ENCODE results near the gene HIPK2. TPM values are rescaled to one million over a fixed set of nuclear protein-coding genes. Genes with fewer than 3 reads are reported as not detected.

The HIPK2 gene
- total and polyA plus RNA-seq, 2 of the 4 experiments (the other 2 are of a cell fraction): 22.0 to 27.1 TPM

DNA sequence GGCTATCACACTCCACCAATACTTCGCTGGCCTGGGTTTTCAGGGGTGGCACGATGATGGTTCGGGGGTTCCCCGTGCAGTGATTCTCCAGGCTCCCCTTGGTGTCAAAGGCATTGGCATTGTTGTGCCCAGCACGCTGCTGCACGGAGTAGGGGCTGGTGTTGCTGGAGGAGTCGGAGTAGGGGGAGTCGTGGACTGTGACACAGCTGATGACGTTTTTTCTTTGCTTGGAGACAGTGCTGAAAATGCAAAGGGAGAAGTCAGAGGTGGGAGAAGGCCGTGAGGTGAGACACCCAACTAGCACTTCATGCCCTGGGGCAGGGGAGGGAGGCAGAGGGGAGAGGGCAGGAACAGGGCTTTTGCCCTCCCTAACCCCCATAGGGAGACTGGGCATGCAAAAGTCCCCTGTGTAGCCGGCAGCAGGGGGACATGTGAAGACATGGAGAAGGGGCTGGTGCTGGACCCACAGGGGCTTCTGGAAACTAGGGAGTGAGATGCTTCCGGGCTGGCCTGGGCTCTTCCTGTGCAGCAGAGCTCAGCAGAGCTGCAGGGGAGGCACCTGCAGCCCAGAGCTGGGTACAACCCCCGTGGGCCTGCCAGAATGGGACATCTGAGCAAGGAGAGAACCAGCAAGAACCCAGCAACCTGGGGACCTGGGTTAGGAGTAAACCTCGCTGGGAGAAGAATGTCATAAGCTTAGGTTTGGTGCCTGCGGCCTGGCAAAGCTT, 193.8 kb downstream of the HIPK2 start:
- Histone ChIP-seq H3K4me3 (ENCODE audit: insufficient read depth, low read depth, low read length) (no peak overlapping the region), H2AK5ac (ENCODE audit: low read depth, low read length) (no peak overlapping the region), H3K9ac (ENCODE audit: low read depth, low read length) (no peak overlapping the region), H4K20me1 (ENCODE audit: insufficient read depth, low read length) (peaks cover 14% of the 10 kb centered on the region; the same call in 1 of the 2 replicates), H3K4ac (ENCODE audit: low read depth, low read length) (no peak overlapping the region), H4K91ac (ENCODE audit: insufficient read depth, low read depth, low read length) (no peak overlapping the region), H4K5ac (ENCODE audit: low read depth, low read length) (no peak overlapping the region), H3K79me1 (ENCODE audit: low read depth in 1 of 2, low read length in 2 of 2) (peaks cover 8 to 21% of the 10 kb centered on the region in 2 experiments; a peak in 3 of 4 replicates), H3K36me3 (ENCODE audit: control insufficient read depth, insufficient read depth, low read length) (peaks cover 80% of the 10 kb centered on the region), H3K4me2 (ENCODE audit: low read depth, low read length) (no peak overlapping the region), H3K4me1 (ENCODE audit: control insufficient read depth, insufficient read depth, low read length) (peaks cover 3% of the 10 kb centered on the region; the same call in 1 of the 2 replicates), H2BK5ac (ENCODE audit: low read depth, low read length, poor library complexity, severe bottlenecking) (no peak overlapping the region), H4K8ac (ENCODE audit: low read depth in 2 of 2, low read length in 2 of 2) (no peak overlapping the region), H3K14ac (replicated peaks; ENCODE audit: low read depth, low read length) (no peak overlapping the region), H2BK120ac (ENCODE audit: low read depth, low read length) (no peak overlapping the region), H3K23ac (ENCODE audit: low read depth, low read length) (no peak overlapping the region), H3K9me1 (ENCODE audit: insufficient read depth, low read length) (peaks cover 4% of the 10 kb centered on the region; the same call in 1 of the 2 replicates), H2AFZ (replicated peaks; ENCODE audit: low read length, poor library complexity) (no peak overlapping the region), H2BK15ac (ENCODE audit: low read depth, low read length) (no peak overlapping the region), H2AK9ac (replicated peaks; ENCODE audit: low read depth, low read length, poor library complexity) (no peak overlapping the region), H3K56ac (ENCODE audit: extremely low read depth, insufficient read depth, low read length) (no peak overlapping the region), H3K18ac (ENCODE audit: low read depth, low read length) (no peak overlapping the region), H3K9me3 (ENCODE audit: control insufficient read depth, insufficient read depth, low read length) (no peaks in the 10 kb centered on the region), H2BK20ac (ENCODE audit: low read depth, low read length) (no peak overlapping the region), H3K27ac (ENCODE audit: insufficient read depth, low read length) (no peak overlapping the region), H3K27me3 (ENCODE audit: control insufficient read depth, insufficient read depth, low read length) (no peaks in the 10 kb centered on the region)
- ATAC-seq (ENCODE audit: low read depth) (no peak), DNase-seq (no peak)
- POLR2A ChIA-PET (ENCODE audit: unreplicated experiment): no interaction called here
- TF ChIP-seq, protein P1, sequence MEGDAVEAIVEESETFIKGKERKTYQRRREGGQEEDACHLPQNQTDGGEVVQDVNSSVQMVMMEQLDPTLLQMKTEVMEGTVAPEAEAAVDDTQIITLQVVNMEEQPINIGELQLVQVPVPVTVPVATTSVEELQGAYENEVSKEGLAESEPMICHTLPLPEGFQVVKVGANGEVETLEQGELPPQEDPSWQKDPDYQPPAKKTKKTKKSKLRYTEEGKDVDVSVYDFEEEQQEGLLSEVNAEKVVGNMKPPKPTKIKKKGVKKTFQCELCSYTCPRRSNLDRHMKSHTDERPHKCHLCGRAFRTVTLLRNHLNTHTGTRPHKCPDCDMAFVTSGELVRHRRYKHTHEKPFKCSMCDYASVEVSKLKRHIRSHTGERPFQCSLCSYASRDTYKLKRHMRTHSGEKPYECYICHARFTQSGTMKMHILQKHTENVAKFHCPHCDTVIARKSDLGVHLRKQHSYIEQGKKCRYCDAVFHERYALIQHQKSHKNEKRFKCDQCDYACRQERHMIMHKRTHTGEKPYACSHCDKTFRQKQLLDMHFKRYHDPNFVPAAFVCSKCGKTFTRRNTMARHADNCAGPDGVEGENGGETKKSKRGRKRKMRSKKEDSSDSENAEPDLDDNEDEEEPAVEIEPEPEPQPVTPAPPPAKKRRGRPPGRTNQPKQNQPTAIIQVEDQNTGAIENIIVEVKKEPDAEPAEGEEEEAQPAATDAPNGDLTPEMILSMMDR (conservative IDR thresholded peaks at IDR 0.05; ENCODE audit: low read depth, low read length): no peak
- no peak for TF ChIP-seq NFE2L2 (IDR thresholded peaks at IDR 0.05; ENCODE audit: low read depth, low read length)
- no peak for TF ChIP-seq RFX5 (IDR thresholded peaks at IDR 0.05; ENCODE audit: low read depth, low read length)
- TF ChIP-seq, protein P2, sequence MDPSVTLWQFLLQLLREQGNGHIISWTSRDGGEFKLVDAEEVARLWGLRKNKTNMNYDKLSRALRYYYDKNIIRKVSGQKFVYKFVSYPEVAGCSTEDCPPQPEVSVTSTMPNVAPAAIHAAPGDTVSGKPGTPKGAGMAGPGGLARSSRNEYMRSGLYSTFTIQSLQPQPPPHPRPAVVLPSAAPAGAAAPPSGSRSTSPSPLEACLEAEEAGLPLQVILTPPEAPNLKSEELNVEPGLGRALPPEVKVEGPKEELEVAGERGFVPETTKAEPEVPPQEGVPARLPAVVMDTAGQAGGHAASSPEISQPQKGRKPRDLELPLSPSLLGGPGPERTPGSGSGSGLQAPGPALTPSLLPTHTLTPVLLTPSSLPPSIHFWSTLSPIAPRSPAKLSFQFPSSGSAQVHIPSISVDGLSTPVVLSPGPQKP (IDR thresholded peaks at IDR 0.05; ENCODE audit: borderline replicate concordance, low read depth, low read length): no peak
- no peak for TF ChIP-seq SMC3 (IDR thresholded peaks at IDR 0.05; ENCODE audit: low read depth, low read length)
- no peak for TF ChIP-seq RCOR1 (IDR thresholded peaks at IDR 0.05; ENCODE audit: insufficient replicate concordance, low read length)
- TF ChIP-seq POLR2A (IDR thresholded peaks at IDR 0.05; ENCODE audit: low read depth, low read length): no peak
- TF ChIP-seq FOS (IDR thresholded peaks at IDR 0.05; ENCODE audit: low read depth, low read length): no peak
- TF ChIP-seq, protein P3, sequence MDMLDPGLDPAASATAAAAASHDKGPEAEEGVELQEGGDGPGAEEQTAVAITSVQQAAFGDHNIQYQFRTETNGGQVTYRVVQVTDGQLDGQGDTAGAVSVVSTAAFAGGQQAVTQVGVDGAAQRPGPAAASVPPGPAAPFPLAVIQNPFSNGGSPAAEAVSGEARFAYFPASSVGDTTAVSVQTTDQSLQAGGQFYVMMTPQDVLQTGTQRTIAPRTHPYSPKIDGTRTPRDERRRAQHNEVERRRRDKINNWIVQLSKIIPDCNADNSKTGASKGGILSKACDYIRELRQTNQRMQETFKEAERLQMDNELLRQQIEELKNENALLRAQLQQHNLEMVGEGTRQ (IDR thresholded peaks at IDR 0.05; ENCODE audit: low read depth, low read length): no peak
- TF ChIP-seq CEBPB (IDR thresholded peaks at IDR 0.05; ENCODE audit: low read depth, low read length): no peak
- TF ChIP-seq RAD21 (IDR thresholded peaks at IDR 0.05; ENCODE audit: low read length): no peak
- TF ChIP-seq MAFK (IDR thresholded peaks at IDR 0.05; ENCODE audit: low read depth, low read length): no peak
- no peak for TF ChIP-seq CHD1 (IDR thresholded peaks at IDR 0.05; ENCODE audit: low read depth, low read length)
- TF ChIP-seq MXI1 (IDR thresholded peaks at IDR 0.05; ENCODE audit: borderline replicate concordance, low read depth, low read length): no peak
- TF ChIP-seq MAZ (IDR thresholded peaks at IDR 0.05; ENCODE audit: borderline replicate concordance, low read depth, low read length): no peak
- no peak for TF ChIP-seq BHLHE40 (IDR thresholded peaks at IDR 0.05; ENCODE audit: low read depth, low read length)
- 100% methylated on average over 2 of the region's 15 CpGs; no CpG with 5 or more reads in 1 of the 2 experiments for WGBS, 2 experiments (ENCODE audit: extremely low coverage in 2 of 2, insufficient read length in 1 of 2)
- dilution Hi-C loops (cut with HindIII; ENCODE audit: low sequenced_read_pairs, unreplicated experiment): no loop called here
- in situ Hi-C loops (cut with MboI; ENCODE audit: low sequenced_read_pairs): no loop called here
- CTCF ChIA-PET: no interaction called here
- no TSS peak for BruUV-seq (replicated peaks)
- intact Hi-C loops (cut with micrococcal nuclease): no loop called here

Data from IMR-90 (cell line).